Measurements from ENCODE around the gene NAP1L4. TPM values are rescaled to one million over a fixed set of nuclear protein-coding genes. Genes with fewer than 3 reads are reported as not detected.
A peak's percentile ranks its signal among the peaks of the same experiment; 100 is the strongest.

Gene NAP1L4
- total RNA-seq, 1 experiment from 2014 or later, result 212 TPM

DNA sequence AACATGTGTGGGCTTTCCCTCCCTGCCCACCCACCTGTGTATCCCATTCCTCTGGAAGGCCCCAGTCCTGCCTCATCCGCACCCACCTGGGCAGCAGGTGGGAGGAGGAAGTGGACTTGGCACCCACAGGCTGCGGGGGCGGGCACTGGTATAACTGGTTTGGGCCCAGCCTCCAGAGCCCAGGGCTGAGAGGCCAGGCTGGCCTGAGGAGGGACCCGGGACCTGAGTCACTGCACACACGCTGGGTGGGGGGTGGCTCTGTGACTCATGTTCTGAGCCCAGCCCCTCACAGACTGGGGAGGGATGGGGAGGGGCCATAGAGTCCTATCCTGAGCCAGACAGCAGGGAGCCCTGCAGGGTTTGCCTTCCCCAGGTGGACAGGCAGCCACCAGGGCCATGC is 79.6 kb downstream of the NAP1L4 start:
- DNase-seq, result peak; percentile 67
- no peak overlapping the region for H4K8ac ChIP-seq (replicated peaks; ENCODE audit: insufficient read length, low read depth, low read length)
- no peak overlapping the region for H3K4ac ChIP-seq (ENCODE audit: low read depth, low read length)
- H2BK20ac ChIP-seq (ENCODE audit: low read depth, low read length, poor library complexity, severe bottlenecking), result no peak overlapping the region
- H3K36me3 Mint-ChIP-seq (ENCODE audit: insufficient read depth in 1 of 3, low read depth in 3 of 3), result no peaks in the 10 kb centered on the region
- no peak overlapping the region for H3T11ph ChIP-seq (ENCODE audit: low read length)
- no peak overlapping the region for H4K5ac ChIP-seq (ENCODE audit: insufficient read length, low read depth, low read length)
- H3K4me1 Mint-ChIP-seq, result peaks cover 10% of the 10 kb centered on the region in 2 experiments; a peak in 3 of 4 replicates
- no peak overlapping the region for H2BK120ac ChIP-seq (ENCODE audit: low read depth, low read length, poor library complexity, severe bottlenecking)
- no peak overlapping the region for H3K9ac ChIP-seq (ENCODE audit: extremely low read depth, insufficient read length, low read length)
- H3K27me3 Mint-ChIP-seq (ENCODE audit: low read depth), result peaks cover 2% of the 10 kb centered on the region
- H3K79me1 ChIP-seq (ENCODE audit: insufficient read depth, low read depth, low read length, poor library complexity, severe bottlenecking), result no peaks in the 10 kb centered on the region
- no peaks in the 10 kb centered on the region for H3K9me3 ChIP-seq (ENCODE audit: control insufficient read depth, low read depth, low read length)
- H3K79me2 ChIP-seq (ENCODE audit: insufficient read depth, low read length), result no peaks in the 10 kb centered on the region
- H3K4me1 ChIP-seq (ENCODE audit: insufficient read depth, low read length), result no peaks in the 10 kb centered on the region
- no CpG with 5 or more reads among the region's 5 CpGs for WGBS (ENCODE audit: extremely low coverage, insufficient read length, low lambda C conversion rate)
- no peaks in the 10 kb centered on the region for H3K23me2 ChIP-seq (ENCODE audit: insufficient read length, low read depth, low read length, poor library complexity, severe bottlenecking)
- TF ChIP-seq, protein P1, sequence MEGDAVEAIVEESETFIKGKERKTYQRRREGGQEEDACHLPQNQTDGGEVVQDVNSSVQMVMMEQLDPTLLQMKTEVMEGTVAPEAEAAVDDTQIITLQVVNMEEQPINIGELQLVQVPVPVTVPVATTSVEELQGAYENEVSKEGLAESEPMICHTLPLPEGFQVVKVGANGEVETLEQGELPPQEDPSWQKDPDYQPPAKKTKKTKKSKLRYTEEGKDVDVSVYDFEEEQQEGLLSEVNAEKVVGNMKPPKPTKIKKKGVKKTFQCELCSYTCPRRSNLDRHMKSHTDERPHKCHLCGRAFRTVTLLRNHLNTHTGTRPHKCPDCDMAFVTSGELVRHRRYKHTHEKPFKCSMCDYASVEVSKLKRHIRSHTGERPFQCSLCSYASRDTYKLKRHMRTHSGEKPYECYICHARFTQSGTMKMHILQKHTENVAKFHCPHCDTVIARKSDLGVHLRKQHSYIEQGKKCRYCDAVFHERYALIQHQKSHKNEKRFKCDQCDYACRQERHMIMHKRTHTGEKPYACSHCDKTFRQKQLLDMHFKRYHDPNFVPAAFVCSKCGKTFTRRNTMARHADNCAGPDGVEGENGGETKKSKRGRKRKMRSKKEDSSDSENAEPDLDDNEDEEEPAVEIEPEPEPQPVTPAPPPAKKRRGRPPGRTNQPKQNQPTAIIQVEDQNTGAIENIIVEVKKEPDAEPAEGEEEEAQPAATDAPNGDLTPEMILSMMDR (conservative IDR thresholded peaks at IDR 0.05), result no peak
- no peak overlapping the region for H3K4me3 Mint-ChIP-seq
- H3K14ac ChIP-seq (ENCODE audit: insufficient read depth, low read length), result no peak overlapping the region; the same call in 1 of the 2 replicates
- H3K56ac ChIP-seq (ENCODE audit: insufficient read length, low read depth, low read length), result no peak overlapping the region
- peaks cover 2% of the 10 kb centered on the region for H4K20me1 ChIP-seq (ENCODE audit: control insufficient read depth, insufficient read depth, insufficient read length)
- H4K91ac ChIP-seq (ENCODE audit: insufficient read length, low read depth, low read length), result no peak overlapping the region
- H3K18ac ChIP-seq (ENCODE audit: insufficient read length, low read depth, low read length), result no peak overlapping the region
- no peak overlapping the region for H2AK5ac ChIP-seq (ENCODE audit: insufficient read length, low read length)
- no peak overlapping the region for H2BK15ac ChIP-seq (ENCODE audit: low read depth, low read length)
- H3K9me3 Mint-ChIP-seq, result no peaks in the 10 kb centered on the region
- H2BK5ac ChIP-seq (ENCODE audit: insufficient read length, low read length), result no peak overlapping the region
- no peak overlapping the region for H3K4me2 ChIP-seq (ENCODE audit: insufficient read depth, insufficient read length, low read length)
- no peak overlapping the region for H2AFZ ChIP-seq (ENCODE audit: low read length)
- no peak overlapping the region for H3K27ac ChIP-seq (ENCODE audit: insufficient read length, low read depth, low read length)
- no peak overlapping the region for H3K23ac ChIP-seq (ENCODE audit: insufficient read length, low read depth, low read length)
- no peak overlapping the region for H3K27ac Mint-ChIP-seq
- no peaks in the 10 kb centered on the region for H3K27me3 ChIP-seq (ENCODE audit: insufficient read depth, low read length)
- no peak overlapping the region for H2BK12ac ChIP-seq (ENCODE audit: insufficient read length, low read depth, low read length)

Measured in H9 (cell line).